Mammary epithelial cell (primary cell): ENCODE results near the gene CXXC1.

Experiments used
- CTCF ChIP-seq, 2 donors: IDR thresholded peaks in 1 of 2; conservative IDR thresholded peaks in 1 of 2; 2 replicates each; pipeline ENCODE4 v1.5.1; 2011 to 2012; ENCODE audit warnings: inconsistent platforms in 2 of 2, low read length in 2 of 2, mild to moderate bottlenecking in 2 of 2, control low read depth in 1 of 2, low read depth in 1 of 2; ENCODE audit not compliant: insufficient read depth in 1 of 2; ENCODE audit errors: extremely low read depth in 1 of 2
- EZH2 ChIP-seq: IDR thresholded peaks from 2 replicates; pipeline ENCODE4 v1.6.1; 2012; ENCODE audit warnings: low read length, inconsistent platforms, borderline replicate concordance

GRCh38 chr18:50312296-50313030 lies 25.0 kb upstream of the CXXC1 start:
- TF ChIP-seq CTCF (conservative IDR thresholded peaks at IDR 0.05 in 1 of 2, IDR thresholded peaks at IDR 0.05 in 1 of 2; ENCODE audit: extremely low read depth in 1 of 2, insufficient read depth in 1 of 2, low read depth in 1 of 2, low read length in 2 of 2) (no peak), EZH2 (no peak)
